HS-5 (cell line): Measurements from ENCODE around the gene ALDH3B2.
"Not testable (repeated sequence)": the region's sequence is repeated elsewhere in the genome, so short reads cannot be mapped to it uniquely, and the experiment has no call there.

Experiments
- DNase-seq: peaks from one replicate; pipeline ENCODE4 v3.0.0-alpha.2; 2012; ENCODE audit warnings: low read depth

ALDH3B2 gene

DNA sequence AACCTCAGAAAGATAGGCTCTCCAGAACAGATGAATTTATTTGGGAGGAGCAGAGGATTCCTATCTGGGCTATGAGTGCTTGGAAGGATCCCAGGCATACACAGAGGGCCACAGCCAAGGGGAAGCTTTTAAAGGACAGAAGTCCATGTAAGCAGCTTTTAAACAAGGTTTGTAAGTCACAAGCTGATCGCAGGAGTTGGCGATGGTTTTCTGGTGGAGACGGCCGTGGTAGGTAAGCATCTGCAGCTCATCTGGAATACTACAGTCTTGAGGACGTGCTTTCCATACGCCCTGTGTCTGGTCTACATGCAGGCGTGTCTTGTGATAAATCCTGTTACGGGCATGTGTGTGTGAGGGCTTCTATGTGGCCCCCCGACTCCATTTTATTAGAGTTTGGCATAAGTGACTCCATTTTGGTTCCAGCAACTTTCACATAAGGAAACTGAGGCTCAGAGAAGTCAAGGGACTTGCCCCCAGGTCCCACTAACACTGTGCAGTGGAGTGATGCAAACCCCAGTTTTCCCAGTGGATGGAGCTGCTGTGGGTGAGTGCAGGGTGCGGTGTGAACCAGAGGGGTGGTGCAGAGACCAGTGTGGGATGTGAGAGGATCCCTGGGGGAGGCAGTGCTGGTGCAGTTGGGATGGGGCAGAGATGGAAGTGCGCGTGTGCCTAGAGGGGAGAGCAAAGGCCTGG is 12.1 kb downstream of the ALDH3B2 start:
- DNase-seq, result no peak

DNA sequence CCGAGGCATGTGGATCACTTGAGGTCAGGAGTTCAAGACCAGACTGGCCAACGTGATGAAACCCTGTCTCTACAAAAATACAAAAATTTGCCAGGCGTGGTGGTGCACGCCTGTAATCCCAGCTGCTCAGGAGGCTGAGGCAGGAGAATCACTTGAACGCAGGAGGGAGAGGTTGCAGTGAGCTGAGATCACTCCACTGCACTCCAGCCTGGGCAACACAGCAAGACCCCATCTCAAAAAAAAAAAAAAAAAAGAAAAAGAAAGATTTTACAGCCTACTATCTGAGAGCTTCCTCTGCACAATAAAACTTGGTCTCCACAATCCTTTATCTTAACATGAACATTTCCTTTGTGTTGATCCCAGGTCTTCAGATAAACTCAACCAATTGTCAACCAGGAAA is 13.7 kb downstream of the ALDH3B2 start:
- DNase-seq, result not testable (repeated sequence)

DNA sequence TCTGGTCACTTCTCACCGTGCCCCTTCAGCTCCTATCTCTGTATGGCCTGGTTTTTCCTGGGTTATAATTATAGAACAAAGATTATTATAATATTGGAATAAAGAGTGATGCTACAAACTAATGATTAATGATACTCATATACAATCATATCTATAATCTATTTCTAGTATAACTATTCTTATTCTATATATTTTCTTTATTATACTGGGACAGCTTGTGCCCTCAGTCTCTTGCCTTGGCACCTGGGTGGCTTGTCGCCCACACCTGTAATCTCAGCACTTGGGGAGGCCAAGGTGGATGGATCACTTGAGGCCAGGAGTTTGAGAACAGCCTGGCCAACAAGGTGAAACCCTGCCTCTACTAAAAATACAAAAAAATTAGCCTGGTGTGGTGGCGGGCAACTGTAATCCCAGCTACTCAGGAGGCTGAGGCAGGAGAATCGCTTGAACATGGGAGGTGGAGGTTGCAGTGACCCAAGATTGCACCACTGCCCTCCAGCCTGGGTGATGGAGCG is 14.7 kb downstream of the ALDH3B2 start:
- DNase-seq, result not testable (repeated sequence)

DNA sequence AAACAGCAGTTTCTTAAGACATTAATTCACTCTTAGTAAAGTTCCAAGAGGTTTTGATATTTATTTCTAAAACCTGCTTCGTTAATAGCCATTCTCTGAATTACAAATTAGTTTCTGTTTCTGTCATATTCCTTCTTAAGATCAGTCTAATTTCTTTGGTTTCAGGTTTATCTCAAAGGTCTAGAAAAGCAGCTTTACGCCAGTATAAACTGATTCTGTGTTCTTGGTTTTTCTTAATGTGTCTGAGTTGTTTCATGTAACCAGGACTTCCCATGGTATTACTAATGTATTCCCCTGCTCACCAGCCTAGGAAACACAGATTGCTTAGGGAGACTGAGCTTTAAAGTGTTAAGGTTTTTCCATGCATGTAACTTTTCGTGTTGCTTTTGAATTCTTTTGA is 17.1 kb downstream of the ALDH3B2 start:
- DNase-seq, result no peak

DNA sequence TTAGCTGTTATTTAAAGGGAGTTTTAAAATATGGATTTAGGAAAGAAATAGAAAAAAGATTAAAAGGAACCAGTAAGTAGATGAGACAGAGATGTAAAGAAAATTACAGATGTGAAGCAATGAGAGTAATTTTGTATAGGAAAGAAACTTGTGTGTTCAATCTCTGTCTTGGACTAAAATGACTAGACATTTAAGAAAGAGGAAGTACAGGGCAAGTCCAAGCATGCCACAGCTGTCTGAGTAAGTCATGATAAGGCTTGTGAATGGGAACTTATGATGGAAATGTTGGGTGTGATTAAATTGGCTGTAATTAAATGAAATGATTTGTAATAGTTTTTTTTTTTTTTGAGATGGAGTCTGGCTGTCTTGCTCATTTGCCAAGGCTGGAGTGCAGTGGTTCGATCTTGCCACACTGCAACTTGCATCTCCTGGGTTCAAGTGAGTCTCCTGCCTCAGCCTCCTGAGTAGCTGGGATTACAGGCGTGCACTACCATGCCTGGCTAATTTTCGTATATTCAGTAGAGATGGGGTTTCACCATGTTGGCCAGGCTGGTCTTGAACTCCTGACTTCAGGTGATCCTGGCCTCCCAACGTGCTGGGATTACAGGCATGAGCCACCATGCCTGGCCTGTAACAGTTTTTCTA is 18.0 kb downstream of the ALDH3B2 start:
- DNase-seq, result no peak

DNA sequence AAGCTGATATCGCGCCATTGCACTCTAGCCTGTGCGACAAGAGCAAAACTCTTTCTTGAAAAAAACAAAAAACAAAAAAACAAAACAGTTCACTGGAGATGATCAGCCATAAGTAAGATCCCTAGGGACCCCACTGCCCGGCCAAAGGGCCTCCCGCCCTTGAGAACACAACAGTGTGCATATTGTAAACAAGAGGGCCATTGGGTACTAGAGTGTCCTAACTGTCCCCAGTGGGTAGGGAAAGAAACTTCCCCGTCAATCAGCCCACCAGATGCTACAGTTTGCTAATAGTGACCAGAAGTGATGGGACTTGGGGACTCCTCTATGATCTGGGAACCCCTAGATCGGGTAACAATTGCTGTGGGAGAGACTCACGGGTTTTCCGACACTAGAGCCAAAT is 20.2 kb downstream of the ALDH3B2 start:
- DNase-seq, result no peak

DNA sequence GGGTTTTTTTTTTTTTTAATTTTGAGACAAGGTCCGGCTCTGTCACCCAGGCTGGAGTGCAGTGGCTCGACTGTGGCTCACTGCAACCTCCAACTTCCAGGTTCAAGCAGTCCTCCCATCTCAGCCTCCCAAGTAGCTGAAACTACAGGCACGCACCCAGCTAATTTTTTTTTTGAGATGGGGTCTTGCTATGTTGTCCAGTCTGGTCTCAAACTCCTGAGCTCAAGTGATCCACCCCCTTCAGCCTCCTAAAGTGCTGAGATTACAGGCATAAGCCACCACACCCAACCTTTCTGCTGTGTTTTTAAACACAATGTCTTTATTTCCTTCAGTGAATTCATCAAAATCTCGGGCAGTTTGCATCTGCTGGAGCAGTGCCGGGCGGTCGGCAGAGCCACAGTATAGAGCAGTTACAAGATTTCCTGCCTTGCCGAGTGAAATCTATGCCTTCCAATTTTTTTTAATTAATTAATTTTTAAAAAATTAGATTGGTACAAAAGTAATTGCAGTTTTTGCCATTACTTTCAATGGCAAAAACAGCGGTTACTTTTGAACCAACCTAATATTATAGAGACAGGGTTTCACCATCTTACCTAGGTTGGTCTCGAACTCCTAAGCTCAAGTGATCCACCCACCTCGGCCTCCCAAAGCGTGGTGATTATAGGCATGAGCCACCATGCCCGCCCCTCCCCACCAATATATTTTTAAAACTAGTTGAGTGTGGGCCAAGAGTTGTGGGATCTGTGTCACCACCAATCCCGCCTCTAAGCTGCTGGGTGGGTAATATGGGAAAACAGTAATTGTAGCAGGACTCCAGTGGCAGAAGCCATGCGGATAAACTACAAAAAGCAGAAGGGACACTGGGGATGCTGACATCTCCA is 21.2 kb downstream of the ALDH3B2 start:
- DNase-seq, result no peak

DNA sequence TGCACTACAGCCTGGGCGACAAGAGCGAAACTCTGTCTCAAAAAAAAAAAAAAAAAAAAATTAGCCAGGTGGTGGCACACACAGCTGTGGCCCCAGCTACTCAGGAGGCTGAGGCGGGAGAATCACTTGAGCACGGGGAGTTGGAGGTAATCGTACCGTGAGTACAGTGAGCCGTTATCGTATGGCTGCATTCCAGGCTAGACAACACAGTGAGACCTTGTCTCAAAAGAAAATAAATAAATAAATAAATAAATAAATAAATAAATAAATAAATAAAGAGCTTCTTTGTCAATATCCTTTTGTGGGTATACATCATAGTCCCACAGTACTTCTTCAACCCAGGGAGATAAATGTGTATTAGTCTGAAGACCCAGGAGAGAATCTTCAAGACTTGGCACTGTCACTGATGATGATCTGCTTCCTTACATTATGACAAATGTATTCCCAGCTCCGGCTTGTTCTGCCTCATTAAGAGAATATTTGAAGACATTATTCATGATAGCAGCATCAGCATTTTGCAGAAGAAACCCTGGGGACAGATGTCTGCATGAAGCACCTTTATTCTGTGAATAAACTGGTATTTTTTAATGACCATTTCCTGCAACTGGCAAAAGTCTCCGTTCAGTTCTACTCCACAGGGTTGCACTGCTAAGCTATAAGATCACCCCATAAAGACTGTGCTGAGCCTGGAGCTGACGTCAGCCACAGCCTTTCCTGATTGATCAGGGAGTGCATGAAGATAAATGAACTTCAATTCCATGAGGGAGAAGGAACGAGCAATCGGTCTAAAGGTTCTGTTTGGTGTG is 22.2 kb downstream of the ALDH3B2 start:
- no peak for DNase-seq

DNA sequence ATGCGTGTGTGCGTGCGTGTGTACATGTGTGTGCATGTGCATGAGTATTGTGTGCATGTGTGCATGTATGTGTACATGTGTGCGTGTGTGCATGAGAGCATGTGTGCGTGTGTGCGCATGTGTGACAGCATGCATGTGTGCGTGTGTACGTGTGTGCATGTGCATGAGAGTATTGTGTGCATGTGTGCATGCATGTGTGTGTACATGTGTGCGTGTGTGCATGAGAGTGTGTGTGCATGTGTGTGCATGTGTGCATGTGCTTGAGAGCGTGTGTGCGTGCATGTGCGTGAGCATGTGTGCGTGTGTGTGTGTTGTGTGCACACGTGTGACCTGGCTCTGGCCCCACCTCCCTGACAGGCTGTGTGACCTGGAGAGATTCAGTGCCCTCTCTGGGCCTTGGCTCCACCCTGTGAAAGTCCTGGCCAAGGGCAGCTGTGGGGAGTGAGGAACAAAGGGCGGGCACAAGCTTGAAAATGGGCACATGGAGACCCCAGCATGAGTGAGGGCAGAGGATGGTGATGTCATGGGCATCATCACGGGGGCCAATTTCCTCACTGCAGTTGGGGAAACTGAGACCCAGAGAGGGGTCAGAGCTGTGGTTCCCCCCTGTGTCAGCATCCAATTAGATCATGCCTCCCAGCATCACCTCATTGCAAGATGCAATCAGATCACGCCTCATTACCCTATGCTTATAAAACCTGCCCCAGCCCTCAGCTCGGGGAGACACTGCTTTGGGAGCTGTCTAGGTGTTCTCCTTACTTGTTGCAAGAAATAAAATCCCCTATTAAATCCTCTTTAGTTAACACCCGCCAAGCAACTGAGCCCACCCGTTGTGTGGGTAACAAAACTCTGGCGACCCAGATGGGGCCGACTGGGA is 24.6 kb downstream of the ALDH3B2 start:
- DNase-seq, result no peak

DNA sequence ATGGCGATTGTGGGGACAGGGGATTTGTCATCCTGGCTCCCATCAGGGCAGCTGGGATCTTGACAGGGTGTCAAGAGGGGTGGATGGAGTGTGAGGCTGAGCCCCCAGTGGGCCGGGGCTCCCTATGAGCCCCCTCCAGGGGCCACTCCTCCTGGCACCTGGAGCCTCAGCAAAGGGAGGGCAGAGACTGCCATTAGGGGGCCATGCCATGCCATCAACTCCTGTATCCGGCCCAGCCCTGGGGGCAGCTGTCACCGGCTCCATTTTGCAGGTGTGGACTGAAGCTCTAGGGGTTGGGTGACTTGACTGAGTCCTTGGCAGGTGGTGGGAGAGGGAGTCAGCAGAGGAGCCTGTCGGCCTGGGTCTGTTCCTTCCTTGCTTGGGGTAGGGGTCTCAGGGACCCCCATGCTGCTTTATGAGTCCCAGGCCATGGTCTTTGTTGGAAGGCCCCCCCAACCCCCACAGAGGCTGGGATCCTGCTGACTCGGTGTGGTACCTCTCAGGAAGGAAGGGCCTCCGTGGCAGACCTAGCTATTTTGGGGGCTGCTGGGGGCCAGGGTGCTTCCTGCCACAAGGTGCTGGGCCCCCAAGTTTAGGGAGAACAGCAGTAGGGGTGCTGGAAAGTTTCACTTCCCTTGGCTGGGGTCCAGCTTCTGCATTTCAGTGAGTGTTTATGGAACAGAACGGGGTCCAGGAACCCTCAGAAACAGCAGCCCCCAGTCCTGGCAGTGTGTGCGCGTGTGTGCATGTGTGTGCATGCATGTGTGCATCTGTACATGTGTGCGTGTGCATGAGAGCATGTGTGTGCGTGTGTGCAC is 25.4 kb downstream of the ALDH3B2 start:
- DNase-seq, result no peak

DNA sequence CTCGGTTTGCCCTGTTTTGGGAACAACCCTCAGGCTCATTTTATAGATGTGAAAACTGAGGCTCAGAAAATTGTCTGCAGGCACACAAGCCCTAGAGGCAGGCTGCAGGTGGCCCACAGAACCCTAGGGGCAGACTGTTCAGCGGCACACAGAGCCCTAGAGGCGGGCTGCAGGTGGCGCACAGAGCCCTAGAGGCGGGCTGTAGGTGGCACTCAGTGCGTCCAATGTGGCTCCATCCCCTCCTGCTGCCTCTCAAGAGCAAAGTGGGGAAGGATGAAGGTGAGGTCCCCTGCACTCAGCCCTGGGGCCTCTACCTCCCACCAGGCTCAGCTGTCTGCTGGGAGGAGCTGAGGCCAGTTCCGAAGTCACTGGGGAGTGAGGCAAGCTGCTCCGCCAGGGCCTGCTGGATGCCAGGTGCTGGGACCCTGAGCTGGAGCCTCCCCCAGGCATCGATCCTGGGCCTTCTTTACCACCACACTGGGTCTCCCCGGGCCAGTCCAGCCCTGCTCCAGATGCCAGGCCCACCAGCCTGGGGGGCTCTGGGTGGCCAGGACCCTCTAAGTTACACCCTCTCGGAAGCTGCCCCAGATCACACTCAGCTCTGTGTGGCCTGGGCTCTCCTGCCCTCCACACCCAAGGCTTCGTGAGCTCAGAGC is 26.2 kb downstream of the ALDH3B2 start:
- DNase-seq, result no peak

DNA sequence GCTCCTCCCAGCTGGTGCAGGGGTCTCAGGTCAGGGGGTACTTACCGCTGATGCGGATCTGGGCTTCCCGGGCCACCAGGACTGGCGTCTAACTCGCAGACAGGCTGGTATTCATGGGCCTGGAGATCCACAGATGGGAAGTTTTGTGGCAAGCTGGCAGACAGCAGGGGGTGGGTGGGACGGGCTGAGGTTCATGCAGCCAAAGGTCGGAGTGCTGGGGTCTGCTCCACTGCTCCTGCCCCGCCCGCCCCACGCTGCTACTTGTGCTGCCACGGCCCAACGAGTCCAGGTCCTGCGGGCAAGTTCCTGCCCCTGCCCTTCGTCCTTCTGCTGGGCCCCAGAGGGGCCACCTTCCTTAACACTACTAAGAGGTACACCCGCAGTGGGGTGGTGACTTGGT is 27.0 kb downstream of the ALDH3B2 start:
- no peak for DNase-seq

DNA sequence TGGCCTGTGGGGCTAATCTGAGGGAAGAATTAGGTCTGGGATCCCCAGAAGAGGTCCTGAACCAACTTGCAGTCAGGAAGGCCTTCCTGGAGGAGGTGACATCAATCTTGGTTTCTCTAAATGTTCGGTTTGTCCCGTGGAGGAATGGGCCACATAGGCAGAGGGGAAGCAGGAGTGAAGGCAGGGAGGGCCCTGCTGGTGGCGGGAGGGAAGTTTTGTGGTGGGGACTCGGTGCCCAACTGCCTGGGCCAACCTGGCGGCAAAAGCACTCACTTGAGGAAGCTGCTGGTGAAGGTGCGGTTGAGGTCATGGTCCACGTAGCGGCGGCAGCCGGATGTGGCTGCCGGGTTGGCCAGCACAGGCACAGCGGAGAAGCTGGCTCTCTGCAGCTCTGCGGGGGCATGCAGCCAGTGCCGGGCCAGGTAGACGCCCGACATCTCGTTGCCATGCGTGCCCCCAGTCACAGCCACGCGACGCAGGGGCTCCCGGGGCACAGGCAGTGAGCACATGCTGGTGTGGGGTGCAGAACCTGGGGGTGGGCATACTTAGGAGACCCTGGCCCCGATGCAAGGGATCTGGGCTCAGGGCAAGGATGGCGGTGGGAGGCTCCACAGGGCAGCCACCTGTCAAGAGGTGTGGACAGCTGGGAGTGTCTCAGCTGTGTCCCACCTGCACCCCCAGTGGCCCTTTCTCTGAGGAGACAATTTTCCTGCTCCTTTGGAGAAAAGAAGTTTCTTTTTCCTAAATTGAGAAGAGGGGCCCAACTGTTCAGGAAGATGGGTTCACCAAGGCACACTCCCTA is 27.7 kb downstream of the ALDH3B2 start:
- DNase-seq, result no peak

DNA sequence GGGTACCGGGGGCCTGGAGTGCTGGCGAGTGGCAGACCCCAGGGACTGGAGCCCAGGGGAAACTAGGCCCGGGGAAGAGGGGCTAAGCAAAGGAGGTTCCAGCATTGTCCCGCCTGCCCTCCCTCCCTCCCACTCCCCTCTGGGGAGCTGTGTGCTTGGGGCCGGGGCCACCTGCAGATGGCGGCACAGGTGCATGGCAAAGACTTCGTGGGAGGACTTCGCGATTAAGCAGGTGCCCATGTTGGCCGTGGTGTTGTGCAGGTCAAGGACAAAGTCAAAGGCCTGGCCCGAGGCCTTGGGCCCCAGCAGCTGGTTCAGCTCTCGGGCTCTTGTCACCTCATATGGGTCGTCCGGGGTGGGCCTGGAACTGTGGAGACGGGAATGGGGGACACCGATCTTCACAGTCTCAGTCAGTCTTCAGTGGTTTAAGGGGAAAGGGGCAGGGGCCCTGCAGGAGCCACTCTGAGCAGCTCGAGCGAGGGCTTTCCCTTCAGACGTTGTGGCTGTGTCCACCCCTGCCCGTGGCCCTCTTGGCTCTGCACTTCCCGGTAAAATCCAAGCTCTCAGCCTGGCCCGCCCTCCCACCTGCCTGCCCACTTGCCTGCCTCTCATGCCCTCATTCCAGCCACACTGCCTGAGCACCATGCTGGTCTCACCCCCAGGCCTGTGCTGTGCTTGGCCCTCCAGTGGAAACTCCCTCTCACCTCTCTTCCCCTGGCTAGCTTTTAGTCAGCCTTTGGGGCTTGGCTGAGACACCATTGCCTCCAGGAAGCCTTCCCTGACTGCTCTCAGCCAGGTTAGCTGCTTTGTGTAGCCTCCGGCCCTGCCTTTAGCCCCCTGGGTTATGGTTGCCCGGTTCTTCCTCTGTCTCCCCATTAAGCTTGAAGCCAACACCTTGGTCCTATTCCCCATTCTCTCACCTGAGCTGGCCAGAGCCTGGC is 28.6 kb downstream of the ALDH3B2 start:
- DNase-seq, result no peak

DNA sequence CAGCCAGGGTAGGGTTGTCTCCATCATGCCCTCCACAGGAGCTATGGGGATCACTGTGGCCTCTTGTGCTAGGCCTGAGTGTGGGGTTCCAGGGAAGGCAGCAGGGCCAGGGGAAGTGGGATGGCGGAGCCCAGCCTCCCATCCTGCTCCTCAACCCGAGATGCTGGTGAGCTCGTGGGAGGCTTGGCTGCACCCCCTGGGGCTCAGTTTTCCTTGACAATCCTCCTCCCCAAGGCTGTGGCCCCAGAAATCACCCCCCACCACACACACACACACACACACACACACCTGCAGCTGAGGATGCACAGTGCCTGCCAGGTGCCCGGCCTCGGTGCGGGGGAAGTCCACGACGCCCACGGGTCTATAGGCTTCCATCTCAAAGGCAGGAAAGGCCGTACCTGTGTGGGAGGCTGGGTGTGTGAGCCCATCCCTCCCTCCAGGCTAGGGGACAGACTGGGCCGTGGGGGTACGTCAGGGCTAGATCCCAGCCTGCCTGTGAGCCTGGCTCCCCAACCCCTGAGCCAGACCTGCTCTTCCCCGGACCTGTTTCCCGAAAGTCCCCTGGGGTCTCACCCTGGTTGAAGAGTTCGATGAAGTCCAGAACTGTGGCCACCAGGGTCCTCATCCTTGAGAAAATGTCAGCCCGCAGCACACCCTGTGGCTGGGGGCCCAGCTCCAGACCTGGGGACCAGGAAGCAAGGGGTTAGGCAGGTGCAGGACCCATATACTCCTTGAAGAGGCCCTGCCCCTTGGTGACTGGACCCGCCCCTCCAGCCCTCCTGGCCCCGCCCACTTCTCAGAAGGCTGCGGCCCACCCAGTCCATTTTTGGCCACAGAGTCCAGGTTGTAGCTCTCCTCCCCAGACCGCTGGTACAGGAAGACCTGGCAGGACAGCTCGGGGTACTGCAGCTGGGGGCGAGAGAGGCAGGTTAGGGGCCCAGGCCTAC is 29.7 kb downstream of the ALDH3B2 start:
- DNase-seq, result no peak

DNA sequence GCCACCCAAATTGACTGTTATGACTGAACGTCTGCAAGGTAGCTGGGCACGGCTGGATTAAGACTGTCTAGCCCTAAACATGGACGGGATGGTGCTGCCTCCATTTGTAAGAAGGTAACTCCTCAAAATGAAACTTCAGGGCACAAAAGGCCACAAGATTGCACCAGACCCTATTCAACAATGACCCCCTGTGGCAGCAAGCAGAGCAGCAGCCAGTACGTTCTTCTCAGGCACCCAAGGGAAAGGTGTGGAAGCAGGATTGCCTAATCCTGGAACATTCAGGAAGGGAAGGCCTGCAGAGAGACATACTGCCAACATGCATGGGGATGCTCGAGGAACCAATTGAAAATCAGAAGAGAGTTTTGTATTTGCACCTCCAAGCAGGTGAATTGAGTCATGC is 30.4 kb downstream of the ALDH3B2 start:
- no peak for DNase-seq
